HAP-1 (cell line): Measurements from ENCODE around the gene SPTLC3.

ENCODE experiments used
- DNase-seq, 2 experiments: peaks; one replicate each; pipeline ENCODE4 v3.0.0-alpha.2; 2016 to 2020; ENCODE audit warnings: low spot score in 2 of 2
- H3K27me3 ChIP-seq: fragments of 250-450 bp; sonication (Bioruptor Pico); 2 replicates; pipeline ENCODE4 v1.5.1; 2020; ENCODE audit warnings: low read depth, mild to moderate bottlenecking, moderate library complexity
- H3K36me3 ChIP-seq: fragments of 250-450 bp; sonication (Bioruptor Pico); replicated peaks from 2 replicates; pipeline ENCODE4 v1.5.1; 2020; ENCODE audit warnings: mild to moderate bottlenecking
- H3K4me1 ChIP-seq: fragments of 250-450 bp; sonication (Bioruptor Pico); 2 replicates; pipeline ENCODE4 v1.5.1; 2020; ENCODE audit warnings: mild to moderate bottlenecking
- H3K4me3 ChIP-seq: fragments of 250-450 bp; sonication (Bioruptor Pico); 2 replicates; pipeline ENCODE4 v1.5.1; 2020; ENCODE audit warnings: mild to moderate bottlenecking, moderate library complexity
- H3K9me3 ChIP-seq: fragments of 250-450 bp; sonication (Bioruptor Pico); 2 replicates; pipeline ENCODE4 v1.5.1; 2020; ENCODE audit warnings: mild to moderate bottlenecking, moderate library complexity
- in situ Hi-C: fragments of 300-500 bp; cut with MboI; formaldehyde crosslinking; loops from 3 replicates; pipeline ENCODE4 v1.14.3; 2020; ENCODE audit warnings: low sequenced_read_pairs, inconsistent platforms, mixed read lengths

The SPTLC3 gene

GRCh38 chr20:13008761-13009681 lies at the start of gene SPTLC3:
TSS of gene SPTLC3 (plus strand) at chr20:13008972. CDS start at chr20:13009268, 296 bp downstream.
- DNase-seq = no peak
- Histone ChIP-seq H3K27me3 (no peaks in the 10 kb centered on the region), H3K4me1 (peaks cover 9% of the 10 kb centered on the region), H3K9me3 (no peaks in the 10 kb centered on the region), H3K36me3 (no peaks in the 10 kb centered on the region), H3K4me3 (no peak within 1 kb of the TSS)
- in situ Hi-C loops = no loop called here

GRCh38 chr20:12961725-12962124 lies 47.0 kb upstream of the SPTLC3 start:
- no peak for DNase-seq
- H3K9me3 ChIP-seq = no peaks in the 10 kb centered on the region
- in situ Hi-C loops = no loop called here
- H3K27me3 ChIP-seq = no peaks in the 10 kb centered on the region
- H3K4me1 ChIP-seq = peaks cover 9% of the 10 kb centered on the region
- H3K4me3 ChIP-seq = no peak overlapping the region
- H3K36me3 ChIP-seq = no peaks in the 10 kb centered on the region

GRCh38 chr20:12962895-12963294 lies 45.9 kb upstream of the SPTLC3 start:
- no peaks in the 10 kb centered on the region for H3K27me3 ChIP-seq
- H3K4me3 ChIP-seq = no peak overlapping the region
- H3K4me1 ChIP-seq = peaks cover 9% of the 10 kb centered on the region
- no peaks in the 10 kb centered on the region for H3K36me3 ChIP-seq
- H3K9me3 ChIP-seq = no peaks in the 10 kb centered on the region
- DNase-seq = no peak
- in situ Hi-C loops = no loop called here

GRCh38 chr20:12963416-12963815 lies 45.4 kb upstream of the SPTLC3 start:
- no peaks in the 10 kb centered on the region for H3K9me3 ChIP-seq
- no peaks in the 10 kb centered on the region for H3K27me3 ChIP-seq
- peaks cover 9% of the 10 kb centered on the region for H3K4me1 ChIP-seq
- in situ Hi-C loops = no loop called here
- DNase-seq = no peak
- H3K36me3 ChIP-seq = no peaks in the 10 kb centered on the region
- H3K4me3 ChIP-seq = no peak overlapping the region

GRCh38 chr20:12965212-12965869 lies 43.4 kb upstream of the SPTLC3 start:
- Histone ChIP-seq H3K36me3 (no peaks in the 10 kb centered on the region), H3K9me3 (no peaks in the 10 kb centered on the region), H3K4me1 (peaks cover 9% of the 10 kb centered on the region), H3K27me3 (no peaks in the 10 kb centered on the region), H3K4me3 (no peak overlapping the region)
- DNase-seq = no peak
- in situ Hi-C loops = no loop called here

- Histone ChIP-seq H3K36me3 (no peaks in the 10 kb centered on the region), H3K4me3 (no peak overlapping the region), H3K27me3 (no peaks in the 10 kb centered on the region), H3K9me3 (no peaks in the 10 kb centered on the region), H3K4me1 (peaks cover 9% of the 10 kb centered on the region)
- DNase-seq = no peak
- in situ Hi-C loops = no loop called here
Measured at GRCh38 chr20:12965870-12966251, 42.9 kb upstream of the SPTLC3 start.

- Histone ChIP-seq H3K4me3 (no peak overlapping the region), H3K9me3 (no peaks in the 10 kb centered on the region), H3K36me3 (no peaks in the 10 kb centered on the region), H3K27me3 (no peaks in the 10 kb centered on the region), H3K4me1 (peaks cover 9% of the 10 kb centered on the region)
- DNase-seq = peak in 1 of 2 experiments; percentile 13
- in situ Hi-C loops = no loop called here
Measured at GRCh38 chr20:12966468-12967085, 42.2 kb upstream of the SPTLC3 start.

GRCh38 chr20:12967932-12968331 lies 40.8 kb upstream of the SPTLC3 start:
- Histone ChIP-seq H3K4me1 (peaks cover 6% of the 10 kb centered on the region), H3K9me3 (no peaks in the 10 kb centered on the region), H3K27me3 (no peaks in the 10 kb centered on the region), H3K36me3 (no peaks in the 10 kb centered on the region), H3K4me3 (no peak overlapping the region)
- in situ Hi-C loops = no loop called here
- DNase-seq = no peak

GRCh38 chr20:12968472-12968871 lies 40.3 kb upstream of the SPTLC3 start:
- in situ Hi-C loops = no loop called here

GRCh38 chr20:12969071-12969669 lies 39.6 kb upstream of the SPTLC3 start:
- in situ Hi-C loops = no loop called here
- H3K27me3 ChIP-seq = no peaks in the 10 kb centered on the region
- peak in 1 of 2 experiments; percentile 14 for DNase-seq
- no peaks in the 10 kb centered on the region for H3K9me3 ChIP-seq
- no peak overlapping the region for H3K4me3 ChIP-seq
- no peaks in the 10 kb centered on the region for H3K4me1 ChIP-seq
- no peaks in the 10 kb centered on the region for H3K36me3 ChIP-seq

More at GRCh38 chr20:12968472-12968871, 40.3 kb upstream of the SPTLC3 start:
- Histone ChIP-seq H3K9me3 (no peaks in the 10 kb centered on the region), H3K4me1 (peaks cover 1% of the 10 kb centered on the region), H3K27me3 (no peaks in the 10 kb centered on the region), H3K4me3 (no peak overlapping the region), H3K36me3 (no peaks in the 10 kb centered on the region)
- no peak for DNase-seq

- Histone ChIP-seq H3K4me3 (no peak overlapping the region), H3K9me3 (no peaks in the 10 kb centered on the region), H3K36me3 (no peaks in the 10 kb centered on the region), H3K27me3 (no peaks in the 10 kb centered on the region), H3K4me1 (no peaks in the 10 kb centered on the region)
- DNase-seq = peak; percentile 27 to 46
- in situ Hi-C loops = no loop called here
Measured at GRCh38 chr20:12970372-12970821, 38.4 kb upstream of the SPTLC3 start.

- DNase-seq = no peak
- no peak overlapping the region for H3K4me3 ChIP-seq
- no peaks in the 10 kb centered on the region for H3K4me1 ChIP-seq
- no peaks in the 10 kb centered on the region for H3K9me3 ChIP-seq
- in situ Hi-C loops = no loop called here
- H3K27me3 ChIP-seq = no peaks in the 10 kb centered on the region
- no peaks in the 10 kb centered on the region for H3K36me3 ChIP-seq
Measured at GRCh38 chr20:12975833-12976608, 32.8 kb upstream of the SPTLC3 start.

- Histone ChIP-seq H3K27me3 (no peaks in the 10 kb centered on the region), H3K4me3 (no peak overlapping the region), H3K4me1 (no peaks in the 10 kb centered on the region), H3K36me3 (no peaks in the 10 kb centered on the region), H3K9me3 (no peaks in the 10 kb centered on the region)
- DNase-seq = no peak
- in situ Hi-C loops = no loop called here
Measured at GRCh38 chr20:12976720-12977309, 32.0 kb upstream of the SPTLC3 start.
